ENCODE results near the gene SIPA1L3. TPM values are rescaled to one million over a fixed set of nuclear protein-coding genes. Genes with fewer than 3 reads are reported as not detected.

SIPA1L3 gene
- total and polyA plus RNA-seq, 10 of the 15 experiments (the other 5 are each of a cell fraction or from before 2014, with no cell fraction given): 0.24 to 66.2 (median 19.1) TPM

GRCh38 chr19:38079926-38080380, 172.9 kb downstream of the SIPA1L3 start (continued):
- 0 out of 4 replicates have a peak, but pooled peaks of 1 of the 2 experiments have one; percentile 23 for TF ChIP-seq SRF (IDR thresholded peaks at IDR 0.05; ENCODE audit: low read depth in 2 of 2, low read length in 2 of 2)
- peak; percentile 54; the same call in 1 of the 2 replicates for TF ChIP-seq CREM (IDR thresholded peaks at IDR 0.05; ENCODE audit: low read depth)
- peak; percentile 99 for TF ChIP-seq SPI1 (IDR thresholded peaks at IDR 0.05; ENCODE audit: borderline replicate concordance, insufficient read depth, low read depth, low read length)
- TF ChIP-seq IKZF1 (conservative IDR thresholded peaks at IDR 0.05): peak; percentile 97
- TF ChIP-seq RUNX3 (IDR thresholded peaks at IDR 0.05; ENCODE audit: low read length): peak; percentile 86
- peak; percentile 55; the same call in 1 of the 2 replicates for TF ChIP-seq RCOR1 (conservative IDR thresholded peaks at IDR 0.05; ENCODE audit: low read depth, low read length)
- TF ChIP-seq POU2F2 (IDR thresholded peaks at IDR 0.05; ENCODE audit: borderline replicate concordance, low read depth, low read length): no peak
- TF ChIP-seq PAX5 (IDR thresholded peaks at IDR 0.05; ENCODE audit: borderline replicate concordance, low read depth, low read length): peak; percentile 75
- TF ChIP-seq ZNF217 (IDR thresholded peaks at IDR 0.05): 0 out of 2 replicates have a peak, but pooled peaks have one; percentile 29
- TF ChIP-seq, protein P1, sequence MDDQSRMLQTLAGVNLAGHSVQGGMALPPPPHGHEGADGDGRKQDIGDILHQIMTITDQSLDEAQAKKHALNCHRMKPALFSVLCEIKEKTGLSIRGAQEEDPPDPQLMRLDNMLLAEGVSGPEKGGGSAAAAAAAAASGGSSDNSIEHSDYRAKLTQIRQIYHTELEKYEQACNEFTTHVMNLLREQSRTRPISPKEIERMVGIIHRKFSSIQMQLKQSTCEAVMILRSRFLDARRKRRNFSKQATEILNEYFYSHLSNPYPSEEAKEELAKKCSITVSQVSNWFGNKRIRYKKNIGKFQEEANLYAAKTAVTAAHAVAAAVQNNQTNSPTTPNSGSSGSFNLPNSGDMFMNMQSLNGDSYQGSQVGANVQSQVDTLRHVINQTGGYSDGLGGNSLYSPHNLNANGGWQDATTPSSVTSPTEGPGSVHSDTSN (IDR thresholded peaks at IDR 0.05; ENCODE audit: insufficient replicate concordance, low read depth, low read length): peak; percentile 8
- peak; percentile 91 for TF ChIP-seq IRF4 (IDR thresholded peaks at IDR 0.05; ENCODE audit: low read depth, low read length)
- TF ChIP-seq NFIC (IDR thresholded peaks at IDR 0.05; ENCODE audit: low read depth, low read length): peak; percentile 74

All from GM12878 (cell line).